Omental fat pad (tissue), 4 donors: Measurements from ENCODE around the gene TRIM28. TPM values are rescaled to one million over a fixed set of nuclear protein-coding genes. Genes with fewer than 3 reads are reported as not detected.
"Not testable (repeated sequence)": the region's sequence is repeated elsewhere in the genome, so short reads cannot be mapped to it uniquely, and the experiment has no call there.

ENCODE experiments used
- ATAC-seq: fragments of 150-250 bp; one replicate; pipeline ENCODE4 v1.9.1; 2016; ENCODE audit warnings: mild to moderate bottlenecking, moderate library complexity; ENCODE audit not compliant: low FRiP score
- DNase-seq: peaks from one replicate; pipeline ENCODE4 v3.0.0-alpha.2; 2019; ENCODE audit warnings: low spot score
- CTCF ChIP-seq, 3 donors: fragments of 450-650 bp; IDR thresholded peaks; one replicate each; pipeline ENCODE4 v1.5.1; 2016 to 2017; ENCODE audit warnings: antibody characterized with exemption in 3 of 3, mild to moderate bottlenecking in 3 of 3, moderate library complexity in 2 of 3
- total RNA-seq, 4 donors: library from RNA; depleted of rRNA; stranded (reverse); fragments of >200 nt; gene quantifications; one replicate each; pipeline ENCODE4 v1.1.0, GENCODE V29; 2016

TRIM28 gene
- total RNA-seq, 4 donors from 2014 or later, result 151 to 238 (median 166) TPM

GRCh38 chr19:58536852-58537798, 6.7 kb upstream of the TRIM28 start:
- DNase-seq (no peak), ATAC-seq (no peak)
- TF ChIP-seq CTCF (IDR thresholded peaks at IDR 0.05), result no peak

- ATAC-seq, result peak; percentile 70
Observed at GRCh38 chr19:58538257-58539168, 5.4 kb upstream of the TRIM28 start.

GRCh38 chr19:58539169-58539559, 4.7 kb upstream of the TRIM28 start:
- DNase-seq, ATAC-seq: not testable (repeated sequence)

More at GRCh38 chr19:58538257-58539168, 5.4 kb upstream of the TRIM28 start:
- TF ChIP-seq CTCF (IDR thresholded peaks at IDR 0.05), result no peak
- no peak for DNase-seq

GRCh38 chr19:58542641-58543372, 1.1 kb upstream of the TRIM28 start:
- ATAC-seq, DNase-seq: not testable (repeated sequence)

- peak; percentile 56 for ATAC-seq
- no peak for TF ChIP-seq CTCF (IDR thresholded peaks at IDR 0.05)
- DNase-seq, result no peak
Observed at GRCh38 chr19:58544591-58545285, 874 bp downstream of the TRIM28 start.

GRCh38 chr19:58545286-58546018, 1.6 kb downstream of the TRIM28 start:
- TF ChIP-seq CTCF (IDR thresholded peaks at IDR 0.05), result no peak
- DNase-seq (no peak), ATAC-seq (no peak)
